Stimulated activated CD8-positive, alpha-beta memory T cell treated with anti-CD3 and anti-CD28 coated beads, Interleukin-2, amount 100 ng/mL, for 1 hour (primary cell): Measurements from ENCODE around the gene FOXP1.

Experiments used
- DNase-seq, 2 donors: peaks; one replicate each; pipeline ENCODE4 v3.0.0-alpha.2; 2020; ENCODE audit warnings: low read depth in 2 of 2

The FOXP1 gene

GRCh38 chr3:71080517-71081083 is 502.9 kb downstream of the FOXP1 start:
- no peak for DNase-seq

GRCh38 chr3:71078723-71079525 is 504.6 kb downstream of the FOXP1 start:
- DNase-seq, result no peak

- DNase-seq, result no peak
Observed at GRCh38 chr3:71078199-71078598, 505.3 kb downstream of the FOXP1 start.

GRCh38 chr3:71077070-71077469 is 506.5 kb downstream of the FOXP1 start:
- no peak for DNase-seq

- no peak for DNase-seq
Observed at GRCh38 chr3:71076361-71077002, 507.0 kb downstream of the FOXP1 start.

GRCh38 chr3:71075494-71075893 is 508.0 kb downstream of the FOXP1 start:
- no peak for DNase-seq

GRCh38 chr3:71074423-71074822 is 509.1 kb downstream of the FOXP1 start:
- no peak for DNase-seq

GRCh38 chr3:71072986-71073385 is 510.5 kb downstream of the FOXP1 start:
- no peak for DNase-seq

- no peak for DNase-seq
Observed at GRCh38 chr3:71072287-71072686, 511.2 kb downstream of the FOXP1 start.

- no peak for DNase-seq
Observed at GRCh38 chr3:71070497-71071463, 512.7 kb downstream of the FOXP1 start.

GRCh38 chr3:71069797-71070196 is 513.7 kb downstream of the FOXP1 start:
- DNase-seq, result peak in 1 of 2 donors; percentile 56

GRCh38 chr3:71067977-71068654 is 515.4 kb downstream of the FOXP1 start:
- no peak for DNase-seq

- DNase-seq, result no peak
Observed at GRCh38 chr3:71066849-71067261, 516.7 kb downstream of the FOXP1 start.

GRCh38 chr3:71066356-71066755 is 517.2 kb downstream of the FOXP1 start:
- no peak for DNase-seq

- no peak for DNase-seq
Observed at GRCh38 chr3:71065764-71066013, 517.8 kb downstream of the FOXP1 start.

GRCh38 chr3:71064956-71065763 is 518.4 kb downstream of the FOXP1 start:
- DNase-seq, result peak in 1 of 2 donors; percentile 46

- no peak for DNase-seq
Observed at GRCh38 chr3:71064291-71064955, 519.1 kb downstream of the FOXP1 start.

GRCh38 chr3:71063773-71064290 is 519.7 kb downstream of the FOXP1 start:
- no peak for DNase-seq

GRCh38 chr3:71062952-71063772 is 520.4 kb downstream of the FOXP1 start:
- no peak for DNase-seq
